Effector CD4-positive, alpha-beta T cell (primary cell): ENCODE results near the gene CEP131.

Source experiments
- DNase-seq: peaks from one replicate; pipeline ENCODE4 v3.0.0-alpha.2; 2020

Gene CEP131

DNA sequence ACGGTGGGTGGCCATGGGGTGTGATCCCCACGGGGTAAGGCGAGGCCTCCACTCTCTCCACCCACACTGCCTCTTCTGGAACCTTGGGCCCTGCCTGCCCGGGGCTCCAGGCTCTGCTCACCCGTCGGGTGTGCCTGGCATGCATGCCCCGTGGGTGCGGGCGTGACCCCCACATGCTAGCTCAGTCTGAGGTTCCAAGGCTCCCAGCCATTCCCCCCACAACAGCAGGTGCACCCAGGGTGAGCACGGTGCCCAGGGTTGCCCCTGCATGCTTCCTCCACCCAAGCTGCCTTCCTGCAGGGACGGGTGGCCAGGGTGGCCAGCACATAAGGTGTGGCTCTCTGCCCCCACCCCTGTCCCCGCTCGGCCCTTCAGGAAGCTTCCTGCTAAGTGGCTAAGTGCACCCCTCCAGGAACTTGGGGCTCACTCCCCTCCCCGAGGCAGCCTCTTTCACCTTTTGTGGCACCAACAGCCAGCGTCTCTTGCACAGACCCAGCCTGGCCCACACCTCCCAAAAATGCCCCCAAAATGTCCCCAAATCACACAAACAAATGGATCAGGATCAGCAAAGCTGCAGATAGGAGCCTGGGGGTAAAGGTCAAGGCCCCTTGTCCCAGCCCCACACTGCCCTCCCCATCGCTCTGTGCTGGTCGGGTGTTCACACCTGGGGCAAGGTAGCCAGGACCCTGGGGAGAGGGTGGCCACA is 78.9 kb downstream of the CEP131 start:
- DNase-seq = no peak

DNA sequence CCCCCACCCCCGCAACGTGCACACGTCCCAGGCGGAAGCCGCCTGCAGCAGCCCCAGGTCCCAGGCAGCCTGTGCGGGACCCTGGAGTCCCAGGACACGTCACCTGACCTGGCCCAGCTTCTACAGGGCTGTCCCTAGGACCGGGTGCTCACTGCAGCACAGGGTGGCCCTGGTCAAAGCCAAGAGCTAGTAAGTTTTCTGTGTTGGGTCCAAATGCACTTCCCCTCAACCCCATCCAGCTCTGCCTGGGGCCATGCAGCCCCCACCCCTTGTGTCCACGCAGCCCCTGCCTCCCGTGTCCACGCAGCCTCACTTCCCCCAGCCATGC is 79.6 kb downstream of the CEP131 start:
- no peak for DNase-seq

DNA sequence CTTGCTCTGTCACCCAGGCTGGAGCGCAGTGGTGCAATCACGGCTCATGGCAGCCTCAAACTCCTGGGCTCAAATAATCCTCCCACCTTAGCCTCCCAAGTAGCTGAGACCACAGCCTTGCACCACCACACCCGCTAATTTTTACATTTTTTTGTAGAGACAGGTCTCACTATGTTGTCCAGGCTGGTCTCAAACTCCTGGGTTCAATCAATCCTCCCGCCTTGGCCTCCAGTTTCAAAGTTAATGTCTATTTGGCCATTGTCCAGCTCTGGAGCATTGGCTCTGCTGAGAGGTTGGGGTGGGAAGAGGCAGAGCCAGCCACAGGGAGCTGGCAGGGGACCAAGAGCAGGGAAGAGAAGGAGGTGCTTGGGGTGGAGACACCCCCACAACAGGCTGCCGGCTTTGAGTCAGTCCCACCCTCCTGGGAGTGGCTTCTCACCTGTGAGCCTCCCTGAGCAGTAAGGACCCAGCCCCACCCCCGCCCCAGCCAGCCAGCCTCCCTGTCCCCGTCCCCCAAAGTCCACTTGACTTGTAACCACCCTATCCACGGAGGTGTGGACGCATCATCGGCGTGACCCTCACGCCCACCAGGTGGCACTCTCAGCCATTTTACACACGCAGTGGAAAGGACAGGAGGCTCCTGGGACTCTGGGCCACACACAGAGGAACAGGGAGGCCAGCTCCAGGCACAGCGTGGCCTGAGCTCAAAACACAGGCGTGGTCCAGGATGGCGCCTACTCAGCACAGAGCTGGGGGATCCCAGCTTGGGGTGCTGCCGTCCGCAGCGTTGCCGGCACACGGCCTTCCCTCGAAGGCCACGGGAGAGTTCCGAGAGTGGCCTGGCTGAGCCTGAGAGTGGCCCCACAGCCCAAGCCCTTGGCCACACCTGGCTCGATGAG is 80.2 kb downstream of the CEP131 start:
- peak; percentile 36 for DNase-seq

DNA sequence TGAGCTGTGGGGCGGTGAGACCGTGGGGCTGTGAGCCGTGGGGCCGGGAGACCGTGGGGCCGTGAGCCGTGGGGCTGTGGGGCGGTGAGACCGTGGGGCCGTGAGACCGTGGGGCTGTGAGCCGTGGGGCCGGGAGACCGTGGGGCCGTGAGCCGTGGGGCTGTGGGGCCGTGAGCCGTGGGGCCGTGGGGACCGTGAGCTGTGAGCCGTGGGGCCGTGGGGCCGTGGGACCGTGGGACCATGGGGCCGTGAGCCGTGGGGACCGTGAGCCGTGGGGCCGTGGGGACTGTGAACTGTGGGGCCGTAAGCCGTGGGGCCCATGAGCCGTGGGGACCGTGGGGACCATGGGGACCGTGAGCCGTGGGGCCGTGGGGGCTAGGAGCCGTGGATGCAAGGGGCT is 82.1 kb downstream of the CEP131 start:
- DNase-seq = no peak

DNA sequence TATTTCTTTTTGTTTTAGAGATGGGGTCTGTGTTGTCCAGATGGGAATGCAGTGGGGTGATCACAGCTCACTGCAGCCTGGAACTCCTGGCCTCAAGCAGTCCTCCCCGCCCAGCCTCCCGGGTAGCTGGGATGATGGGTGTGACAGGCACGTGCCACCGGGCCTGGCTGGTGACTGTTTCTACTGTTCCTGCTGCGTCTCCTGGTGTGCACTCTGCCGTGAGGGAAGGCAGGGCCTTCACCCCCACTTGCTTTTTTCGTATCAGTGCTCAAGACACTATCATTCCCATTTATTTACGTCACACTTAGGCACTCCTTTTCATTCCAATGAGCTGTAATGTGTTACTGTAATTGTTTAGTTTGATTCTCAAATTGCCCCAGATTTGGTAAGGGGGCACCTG is 82.7 kb downstream of the CEP131 start:
- no peak for DNase-seq
